Neural cell (in vitro differentiated cells): ENCODE results near the gene CLCN3. TPM values are rescaled to one million over a fixed set of nuclear protein-coding genes. Genes with fewer than 3 reads are reported as not detected.

ENCODE experiments used
- H2AFZ ChIP-seq: fragments of 200-600, 300-800 bp; sonication (generic), shearing (Covaris generic); 2 replicates; pipeline ENCODE4 v1.6.0; 2014; ENCODE audit warnings: low read depth, mild to moderate bottlenecking, antibody characterized with exemption, low read length, moderate library complexity
- H3F3A ChIP-seq: fragments of 200-600 bp; shearing (Covaris generic); 2 replicates; pipeline ENCODE4 v1.6.1; 2016; ENCODE audit warnings: mild to moderate bottlenecking, moderate library complexity, mixed read lengths, antibody characterized with exemption, low read length; ENCODE audit not compliant: insufficient read depth, poor library complexity, severe bottlenecking
- H3K27ac ChIP-seq: fragments of 200-600, 300-800 bp; sonication (generic), shearing (Covaris generic); 2 replicates; pipeline ENCODE4 v1.5.1; 2014; ENCODE audit warnings: mild to moderate bottlenecking, low read length, moderate library complexity
- H3K27me3 ChIP-seq: fragments of 300-800, 200-600 bp; sonication (generic), shearing (Covaris generic); 2 replicates; pipeline ENCODE4 v1.6.0; 2014; ENCODE audit warnings: mild to moderate bottlenecking, low read depth, low read length, moderate library complexity; ENCODE audit not compliant: insufficient read depth
- H3K36me3 ChIP-seq: fragments of 300-800, 200-600 bp; sonication (generic), shearing (Covaris generic); 2 replicates; pipeline ENCODE4 v1.5.1; 2014; ENCODE audit warnings: mild to moderate bottlenecking, antibody characterized with exemption, low read length, moderate library complexity; ENCODE audit not compliant: insufficient read depth
- H3K4me2 ChIP-seq: fragments of 300-800, 200-600 bp; sonication (generic), shearing (Covaris generic); 2 replicates; pipeline ENCODE4 v1.6.0; 2014; ENCODE audit warnings: mild to moderate bottlenecking, low read length
- H3K4me3 ChIP-seq: fragments of 300-800, 200-600 bp; sonication (generic), shearing (Covaris generic); 2 replicates; pipeline ENCODE4 v1.5.1; 2014; ENCODE audit warnings: mild to moderate bottlenecking, low read length, moderate library complexity
- H3K79me2 ChIP-seq: fragments of 200-600 bp; shearing (Covaris generic); replicated peaks from 2 replicates; pipeline ENCODE4 v1.6.0; 2014; ENCODE audit warnings: mild to moderate bottlenecking, low read length, moderate library complexity; ENCODE audit not compliant: insufficient read depth
- H3K9ac ChIP-seq: fragments of 300-800, 200-600 bp; sonication (generic), shearing (Covaris generic); 2 replicates; pipeline ENCODE4 v1.6.1; 2016; ENCODE audit warnings: mild to moderate bottlenecking, low read length, mixed read lengths
- H3K9me2 ChIP-seq: fragments of 200-600 bp; shearing (Covaris generic); 2 replicates; pipeline ENCODE4 v1.6.1; 2016; ENCODE audit warnings: mild to moderate bottlenecking, low read length, mixed read lengths; ENCODE audit not compliant: insufficient read depth
- H3K9me3 ChIP-seq: fragments of 200-600, 300-800 bp; sonication (generic), shearing (Covaris generic); 2 replicates; pipeline ENCODE4 v1.6.1; 2016; ENCODE audit warnings: mild to moderate bottlenecking, mixed run types, low read length, moderate library complexity, mixed read lengths
- H4K20me1 ChIP-seq: fragments of 200-600 bp; shearing (Covaris generic); 2 replicates; pipeline ENCODE4 v1.6.1; 2016; ENCODE audit warnings: mild to moderate bottlenecking, mixed run types; ENCODE audit not compliant: insufficient read depth
- CTCF ChIP-seq: fragments of 450-650 bp; IDR thresholded peaks from 2 replicates; pipeline ENCODE4 v1.5.1; 2014; ENCODE audit warnings: antibody characterized with exemption, mild to moderate bottlenecking, moderate library complexity; ENCODE audit not compliant: poor library complexity, severe bottlenecking
- EP300 ChIP-seq: fragments of 450-650 bp; conservative IDR thresholded peaks from 2 replicates; pipeline ENCODE4 v1.6.1; 2014; ENCODE audit warnings: antibody characterized with exemption, mild to moderate bottlenecking, moderate library complexity; ENCODE audit not compliant: poor library complexity, severe bottlenecking
- EZH2 ChIP-seq: fragments of 200-600, 300-800 bp; shearing (Covaris generic), sonication (generic); IDR thresholded peaks from 2 replicates; pipeline ENCODE4 v1.6.1; 2014; ENCODE audit warnings: antibody characterized with exemption, low read length, borderline replicate concordance, mild to moderate bottlenecking; ENCODE audit not compliant: insufficient read depth, poor library complexity, severe bottlenecking
- MXI1 ChIP-seq: fragments of 450-650 bp; conservative IDR thresholded peaks from 2 replicates; pipeline ENCODE4 v1.6.1; 2014; ENCODE audit warnings: antibody characterized with exemption, mild to moderate bottlenecking; ENCODE audit not compliant: poor library complexity, severe bottlenecking
- POLR2AphosphoS5 ChIP-seq: IDR thresholded peaks from 2 replicates; pipeline ENCODE4 v1.6.1; 2012
- RAD21 ChIP-seq: fragments of 450-650 bp; conservative IDR thresholded peaks from 2 replicates; pipeline ENCODE4 v1.6.1; 2014; ENCODE audit warnings: antibody characterized with exemption, mild to moderate bottlenecking, moderate library complexity
- REST ChIP-seq: IDR thresholded peaks from 2 replicates; pipeline ENCODE4 v1.6.1; 2012; ENCODE audit warnings: borderline replicate concordance
- SMC3 ChIP-seq: fragments of 450-650 bp; conservative IDR thresholded peaks from 2 replicates; pipeline ENCODE4 v1.6.1; 2014; ENCODE audit warnings: antibody characterized with exemption, mild to moderate bottlenecking, moderate library complexity; ENCODE audit not compliant: poor library complexity
- TAF1 ChIP-seq: IDR thresholded peaks from 2 replicates; pipeline ENCODE4 v1.6.1; 2012; ENCODE audit warnings: low read depth
- polyA plus RNA-seq: library from polyadenylated mRNA; depleted of rRNA; stranded (reverse); fragments of >200 nt; gene quantifications from 2 replicates; pipeline ENCODE4 v1.2.3, GENCODE V29; 2014

The CLCN3 gene
- polyA plus RNA-seq, 1 donor from 2014 or later: 68.3 TPM

GRCh38 chr4:169582706-169583105, 37.7 kb upstream of the CLCN3 start:
- H3K27ac ChIP-seq: no peak overlapping the region
- H3K4me2 ChIP-seq: no peak overlapping the region
- no peaks in the 10 kb centered on the region for H3K36me3 ChIP-seq
- H2AFZ ChIP-seq: no peak overlapping the region
- no peak overlapping the region for H3K4me3 ChIP-seq
- H3K9me3 ChIP-seq: no peaks in the 10 kb centered on the region
- H4K20me1 ChIP-seq: no peaks in the 10 kb centered on the region
- no peaks in the 10 kb centered on the region for H3F3A ChIP-seq
- H3K9me2 ChIP-seq: no peaks in the 10 kb centered on the region
- H3K79me2 ChIP-seq: no peaks in the 10 kb centered on the region
- H3K27me3 ChIP-seq: no peaks in the 10 kb centered on the region
- no peak overlapping the region for H3K9ac ChIP-seq
- TF ChIP-seq TAF1 (no peak), CTCF (no peak), EZH2 (no peak), MXI1 (no peak), EP300 (no peak), REST (no peak), RAD21 (no peak), SMC3 (no peak), POLR2AphosphoS5 (no peak)

GRCh38 chr4:169583563-169583962, 36.8 kb upstream of the CLCN3 start:
- no peaks in the 10 kb centered on the region for H3K9me3 ChIP-seq
- H3K36me3 ChIP-seq: no peaks in the 10 kb centered on the region
- no peaks in the 10 kb centered on the region for H4K20me1 ChIP-seq
- H3K9ac ChIP-seq: no peak overlapping the region
- H3K79me2 ChIP-seq: no peaks in the 10 kb centered on the region
- no peak overlapping the region for H3K4me2 ChIP-seq
- H3K27ac ChIP-seq: no peak overlapping the region
- H3F3A ChIP-seq: no peaks in the 10 kb centered on the region
- H3K27me3 ChIP-seq: no peaks in the 10 kb centered on the region
- TF ChIP-seq MXI1 (no peak), REST (no peak), EZH2 (no peak)
- no peaks in the 10 kb centered on the region for H3K9me2 ChIP-seq
- no peak overlapping the region for H2AFZ ChIP-seq
- no peak overlapping the region for H3K4me3 ChIP-seq
